DMS153 (cell line): Measurements from ENCODE around the gene MAP7D1.
"Not testable (repeated sequence)": the region's sequence is repeated elsewhere in the genome, so short reads cannot be mapped to it uniquely, and the experiment has no call there.

Source experiments
- DNase-seq: peaks from one replicate; lab custom pipeline; 2025; lab: John Stamatoyannopoulos, UW

The MAP7D1 gene

GRCh38 chr1:36168514-36168913 is 12.6 kb downstream of the MAP7D1 start:
- DNase-seq: no peak

DNA sequence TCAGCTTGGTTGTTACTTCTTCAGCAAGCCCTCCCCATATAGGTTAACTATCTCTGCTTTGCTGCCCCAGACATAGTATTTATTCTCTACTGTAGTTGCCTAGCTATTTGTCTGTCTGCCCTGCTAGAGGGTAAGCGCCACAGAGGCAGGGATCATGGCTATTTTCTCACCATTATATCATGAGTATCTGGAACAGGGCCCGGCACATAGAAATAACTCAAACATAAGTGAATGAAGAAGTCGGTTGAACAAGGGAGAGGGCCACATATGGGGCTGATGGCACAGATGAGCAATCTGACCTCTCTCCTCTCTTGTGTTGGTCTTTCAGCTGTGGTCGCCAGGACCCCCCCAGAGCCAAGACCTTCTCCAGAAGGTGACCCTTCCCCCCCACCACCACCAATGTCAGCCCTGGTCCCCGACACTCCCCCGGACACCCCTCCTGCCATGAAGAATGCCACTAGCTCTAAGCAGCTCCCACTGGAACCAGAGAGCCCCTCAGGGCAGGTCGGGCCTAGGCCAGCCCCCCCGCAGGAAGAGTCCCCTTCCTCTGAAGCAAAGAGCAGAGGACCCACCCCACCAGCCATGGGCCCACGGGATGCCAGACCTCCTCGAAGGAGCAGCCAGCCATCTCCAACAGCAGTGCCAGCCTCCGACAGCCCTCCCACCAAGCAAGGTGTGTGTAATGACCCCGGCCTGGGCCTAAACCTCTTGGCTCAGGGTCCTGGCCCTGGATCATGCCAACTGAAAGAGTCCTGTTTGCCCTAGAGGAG is 14.9 kb downstream of the MAP7D1 start:
- no peak for DNase-seq

- no peak for DNase-seq
These were observed 16.2 kb downstream of the MAP7D1 start for GRCh38 chr1:36172017-36172747.

GRCh38 chr1:36172983-36173382 is 17.0 kb downstream of the MAP7D1 start:
- DNase-seq: no peak

- DNase-seq: no peak
These were observed 18.8 kb downstream of the MAP7D1 start for GRCh38 chr1:36174713-36175112.

GRCh38 chr1:36175137-36176095 is 19.5 kb downstream of the MAP7D1 start:
- peak; percentile 20 for DNase-seq

- no peak for DNase-seq
These were observed 20.4 kb downstream of the MAP7D1 start for GRCh38 chr1:36176106-36176949.

GRCh38 chr1:36177589-36178431 is 21.9 kb downstream of the MAP7D1 start:
- no peak for DNase-seq

DNA sequence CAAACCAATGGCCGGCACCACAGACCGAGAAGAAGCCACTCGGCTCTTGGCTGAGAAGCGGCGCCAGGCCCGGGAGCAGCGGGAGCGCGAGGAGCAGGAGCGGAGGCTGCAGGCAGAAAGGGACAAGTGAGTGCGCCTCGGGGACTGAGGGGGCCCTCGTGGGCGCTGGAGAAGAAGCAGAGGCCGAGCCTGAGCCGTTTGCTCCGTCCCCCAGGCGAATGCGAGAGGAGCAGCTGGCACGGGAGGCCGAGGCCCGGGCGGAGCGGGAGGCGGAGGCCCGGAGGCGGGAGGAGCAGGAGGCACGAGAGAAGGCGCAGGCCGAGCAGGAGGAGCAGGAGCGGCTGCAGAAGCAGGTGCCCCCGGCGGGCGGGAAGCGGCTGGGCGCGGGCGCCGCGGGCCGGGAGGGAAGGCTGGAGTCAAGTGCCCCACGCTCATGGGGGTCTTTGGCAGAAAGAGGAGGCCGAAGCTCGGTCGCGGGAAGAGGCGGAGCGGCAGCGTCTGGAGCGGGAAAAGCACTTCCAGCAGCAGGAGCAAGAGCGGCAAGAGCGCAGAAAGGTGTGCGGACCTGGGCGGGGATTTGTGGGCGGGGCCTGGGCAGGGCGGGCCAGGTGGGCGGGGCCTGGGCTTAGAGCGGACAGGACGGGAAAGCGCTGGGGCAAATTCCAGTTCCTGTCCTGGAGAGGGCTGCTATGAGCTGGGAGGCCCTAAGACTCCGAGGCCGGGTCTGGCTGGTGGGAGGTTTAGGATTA is 22.7 kb downstream of the MAP7D1 start:
- DNase-seq: no peak

GRCh38 chr1:36179220-36179600 is 23.2 kb downstream of the MAP7D1 start:
- DNase-seq: no peak

DNA sequence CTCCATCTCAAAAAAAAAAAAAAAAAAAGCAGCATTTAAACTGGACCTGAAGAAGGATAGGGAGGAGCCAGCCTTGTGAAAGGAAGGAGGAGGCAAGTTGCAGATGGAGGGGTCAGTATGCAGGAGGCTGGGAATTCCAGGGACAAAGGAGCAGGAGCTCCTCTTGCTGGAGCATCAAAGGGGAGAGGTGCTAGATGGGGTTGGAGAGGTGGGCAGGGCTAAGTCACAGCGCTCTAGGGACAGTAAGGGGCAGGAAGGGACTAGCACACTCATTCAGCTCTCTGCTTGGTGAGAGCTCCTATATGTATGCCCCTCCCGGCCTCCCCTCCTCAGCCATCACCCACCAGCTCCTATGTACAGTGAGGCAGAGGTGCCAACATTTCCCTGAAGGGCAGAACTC is 26.8 kb downstream of the MAP7D1 start:
- DNase-seq: peak; percentile 54

- DNase-seq: peak; percentile 55
These were observed 27.4 kb downstream of the MAP7D1 start for GRCh38 chr1:36183309-36183856.

DNA sequence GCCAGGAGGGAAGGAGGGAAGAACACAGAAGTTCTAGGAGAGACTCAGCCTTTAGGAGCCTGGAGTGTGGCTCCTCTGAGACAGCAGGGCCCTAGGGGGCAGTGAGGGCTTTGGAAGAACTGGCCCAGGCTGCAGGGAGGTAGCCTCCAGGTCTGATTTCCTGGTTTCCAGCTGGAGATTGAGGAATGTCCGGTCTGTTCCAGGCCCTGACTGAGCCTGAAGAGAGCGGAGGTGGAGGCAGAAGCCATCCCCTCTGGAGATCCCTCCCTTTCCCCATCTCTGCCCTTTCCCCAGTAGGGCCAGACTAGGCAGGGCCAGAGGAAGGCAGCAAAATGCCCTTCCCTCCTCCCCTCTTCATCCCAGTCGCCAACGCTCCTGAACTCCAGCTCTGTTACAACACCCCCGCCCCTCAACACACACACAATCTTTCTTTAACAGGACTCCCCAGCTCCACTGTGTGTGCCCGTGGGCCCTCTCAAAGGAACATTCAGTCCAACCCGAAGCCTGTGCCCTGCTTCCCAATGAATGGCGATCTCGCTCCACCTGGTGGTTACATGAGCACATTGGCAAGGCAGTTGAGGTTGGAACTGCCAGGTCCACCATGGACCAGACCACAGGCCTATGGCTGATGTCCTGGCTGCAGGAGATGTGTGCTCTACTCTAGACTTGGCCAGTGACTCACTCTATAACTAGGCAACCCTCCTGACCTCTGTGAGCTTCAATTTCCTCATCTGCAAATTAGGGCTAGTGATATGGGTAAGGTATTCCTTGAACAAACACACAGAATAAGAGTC is 32.0 kb downstream of the MAP7D1 start:
- peak; percentile 90 for DNase-seq

- DNase-seq: not testable (repeated sequence)
These were observed 40.8 kb downstream of the MAP7D1 start for GRCh38 chr1:36196805-36197204.

DNA sequence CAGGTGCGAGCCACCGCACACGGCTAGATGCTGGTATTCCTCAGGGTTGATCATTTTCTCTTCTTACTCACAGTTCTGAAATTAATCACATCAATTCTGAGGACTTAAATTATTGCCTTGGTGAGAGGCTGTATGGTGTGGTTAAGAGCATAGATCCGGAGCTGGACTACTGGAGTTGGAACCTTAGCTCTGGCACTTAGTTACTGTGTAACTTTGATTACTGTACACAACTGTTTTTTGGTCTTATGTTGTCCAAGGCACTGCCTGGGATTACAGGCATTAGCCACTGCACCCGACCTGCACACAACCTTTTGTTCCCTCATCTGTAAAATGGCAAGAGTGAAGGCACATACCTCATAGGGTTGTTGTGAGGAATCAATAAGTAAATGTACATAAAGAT is 42.7 kb downstream of the MAP7D1 start:
- DNase-seq: no peak

- peak; percentile 71 for DNase-seq
These were observed 44.2 kb downstream of the MAP7D1 start for GRCh38 chr1:36199934-36200741.

GRCh38 chr1:36203027-36203553 is 47.1 kb downstream of the MAP7D1 start:
- no peak for DNase-seq
